Activated B cell treated with CpG ODN at 0.5 μM for 24 hours (primary cell): ENCODE data around the gene AADAC. TPM values are rescaled to one million over a fixed set of nuclear protein-coding genes. Genes with fewer than 3 reads are reported as not detected.

Source experiments
- ATAC-seq: fragments of 200-7000 bp; cut with Tn5 transposase; one replicate; pipeline ENCODE4 v1.10.0; 2021; ENCODE audit warnings: low read depth, mild to moderate bottlenecking, moderate library complexity
- CTCF ChIA-PET: fragments of 350-600 bp; sonication (Branson Sonifier 250); formaldehyde crosslinking; loops from one replicate; lab custom pipeline; 2021; ENCODE audit warnings: antibody characterized with exemption; lab: Charles Lee
- POLR2A ChIA-PET: fragments of 350-600 bp; sonication (Branson Sonifier 250); formaldehyde crosslinking; loops from one replicate; lab custom pipeline; 2021; ENCODE audit warnings: antibody characterized with exemption; lab: Charles Lee
- DNase-seq: peaks from one replicate; pipeline ENCODE4 v3.0.0; 2022
- H3K27ac Mint-ChIP-seq: one replicate; pipeline ENCODE4 v1.8.0; 2020; ENCODE audit warnings: mixed read lengths
- H3K27me3 Mint-ChIP-seq: one replicate; pipeline ENCODE4 v1.8.0; 2021; ENCODE audit warnings: mixed read lengths
- H3K36me3 Mint-ChIP-seq: one replicate; pipeline ENCODE4 v1.8.0; 2021; ENCODE audit warnings: low read depth, mixed read lengths
- H3K4me1 Mint-ChIP-seq: one replicate; pipeline ENCODE4 v1.8.0; 2021; ENCODE audit warnings: mixed read lengths
- H3K4me3 Mint-ChIP-seq: one replicate; pipeline ENCODE4 v1.8.0; 2020; ENCODE audit warnings: mild to moderate bottlenecking, mixed read lengths
- H3K9me3 Mint-ChIP-seq: one replicate; pipeline ENCODE4 v1.8.0; 2020; ENCODE audit warnings: mixed read lengths
- CTCF ChIP-seq: fragments of 200-600 bp; IDR thresholded peaks from one replicate; pipeline ENCODE4 v1.8.0; 2022; ENCODE audit warnings: antibody characterized with exemption, mild to moderate bottlenecking
- intact Hi-C: fragments of 100-400 bp; cut with micrococcal nuclease; formaldehyde crosslinking; loops from one replicate; pipeline ENCODE4 v1.15.1; 2024
- total RNA-seq: library from RNA; stranded (reverse); gene quantifications from 2 replicates; pipeline ENCODE4 v1.2.3, GENCODE V29; 2022

AADAC gene
- total RNA-seq, 1 donor from 2014 or later = not detected

DNA sequence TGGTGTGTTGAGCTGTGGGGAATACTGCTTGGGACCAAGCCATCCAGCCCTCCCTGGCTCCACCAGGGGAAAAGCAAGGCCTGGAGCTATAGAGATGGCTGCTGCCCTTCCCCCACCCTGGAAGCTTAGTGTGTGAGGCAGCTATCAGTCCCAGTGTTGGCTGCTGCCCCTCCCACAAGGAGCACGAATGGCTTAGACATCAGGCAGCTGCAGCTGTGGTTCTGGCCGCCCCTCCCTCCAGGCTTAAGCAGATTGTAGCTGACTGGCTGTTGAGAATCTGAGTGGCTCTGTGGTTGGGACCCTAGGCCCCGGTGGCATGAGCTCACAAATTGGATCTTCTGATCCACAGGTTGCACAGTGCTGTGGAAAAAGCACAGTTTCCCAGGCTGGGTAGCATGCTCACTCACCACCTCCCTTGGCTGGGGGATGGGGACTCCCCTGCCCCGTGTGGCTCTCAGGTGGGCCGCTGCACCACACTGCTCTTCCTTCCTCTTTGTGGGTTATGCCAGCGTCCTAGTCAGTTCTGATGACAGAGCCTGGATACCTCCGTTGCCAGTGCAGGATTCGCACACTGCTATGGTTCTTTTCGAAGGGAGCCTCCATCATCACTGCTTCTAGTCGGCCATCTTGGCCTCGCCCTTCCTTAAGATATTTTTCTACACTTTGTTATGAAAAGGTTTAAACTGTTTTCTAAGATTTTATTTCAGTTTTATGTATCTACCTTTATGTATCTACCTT is 38.3 kb downstream of the AADAC start:
- Mint-ChIP-seq H3K36me3 (no peaks in the 10 kb centered on the region), H3K4me3 (no peak overlapping the region), H3K9me3 (peaks cover 5% of the 10 kb centered on the region), H3K27me3 (peaks cover 7% of the 10 kb centered on the region), H3K27ac (no peak overlapping the region), H3K4me1 (no peaks in the 10 kb centered on the region)
- ATAC-seq (no peak), DNase-seq (no peak)
- CTCF ChIA-PET = no interaction called here
- POLR2A ChIA-PET = no interaction called here
- intact Hi-C loops = no loop called here
- TF ChIP-seq CTCF = no peak

- ChIA-PET POLR2A (no interaction called here), CTCF (no interaction called here)
- Mint-ChIP-seq H3K27me3 (peaks cover 6% of the 10 kb centered on the region), H3K36me3 (no peaks in the 10 kb centered on the region), H3K4me1 (no peaks in the 10 kb centered on the region), H3K9me3 (no peaks in the 10 kb centered on the region), H3K27ac (no peak overlapping the region), H3K4me3 (no peak overlapping the region)
- intact Hi-C loops = no loop called here
- ATAC-seq (no peak), DNase-seq (no peak)
- TF ChIP-seq CTCF = no peak
Observed at GRCh38 chr3:151856118-151856517, 42.2 kb downstream of the AADAC start.

DNA sequence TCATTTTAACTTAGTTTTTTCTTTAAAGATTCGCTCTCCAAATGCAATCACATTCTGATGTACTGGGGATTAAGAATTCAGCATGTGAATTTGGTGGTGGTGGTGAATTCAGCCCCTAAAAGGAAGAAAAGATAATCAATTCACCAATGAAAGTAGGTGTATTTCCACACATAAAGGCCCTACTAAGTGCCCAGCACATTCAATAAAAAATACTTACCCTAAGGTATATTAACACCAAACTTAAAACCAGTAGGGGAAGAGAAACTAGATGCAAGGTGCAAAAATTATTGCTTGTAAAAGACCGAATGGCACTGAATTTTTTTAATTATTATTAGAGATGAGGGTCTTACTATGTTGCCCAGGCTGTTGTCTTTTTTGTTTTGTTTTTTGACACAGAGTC is 42.7 kb downstream of the AADAC start:
- Mint-ChIP-seq H3K4me3 (no peak overlapping the region), H3K9me3 (no peaks in the 10 kb centered on the region), H3K27ac (no peak overlapping the region)

DNA sequence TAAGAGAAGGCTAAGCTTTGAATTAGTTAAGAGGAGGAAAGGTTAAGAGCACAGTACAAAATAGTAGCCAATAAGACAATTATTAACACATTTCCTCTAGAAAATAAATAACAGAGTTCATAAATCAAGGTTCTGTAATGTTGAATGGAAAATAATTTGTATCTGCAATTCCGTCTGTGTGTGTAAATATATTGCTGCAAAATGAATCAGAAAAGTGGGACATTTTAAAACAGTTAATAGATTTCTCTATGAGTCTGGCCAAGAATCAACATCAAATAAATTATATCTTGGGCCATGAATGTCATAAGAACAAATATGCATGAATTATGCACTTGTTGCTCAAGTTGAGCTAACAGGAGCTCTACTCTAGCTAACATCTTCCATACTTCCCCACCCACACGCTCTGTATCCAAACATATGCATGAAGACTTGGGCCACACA is 45.3 kb downstream of the AADAC start:
- H3K4me1 Mint-ChIP-seq = no peaks in the 10 kb centered on the region
- intact Hi-C loops = no loop called here
- H3K27ac Mint-ChIP-seq = no peak overlapping the region
- no peak for TF ChIP-seq CTCF
- H3K36me3 Mint-ChIP-seq = no peaks in the 10 kb centered on the region
- ChIA-PET CTCF (no interaction called here), POLR2A (no interaction called here)
- ATAC-seq = no peak
- H3K9me3 Mint-ChIP-seq = no peaks in the 10 kb centered on the region
- peaks cover 6% of the 10 kb centered on the region for H3K27me3 Mint-ChIP-seq
- H3K4me3 Mint-ChIP-seq = no peak overlapping the region
- DNase-seq = no peak

More for the DNA sequence above, 42.7 kb downstream of the AADAC start:
- no peak for TF ChIP-seq CTCF
- Mint-ChIP-seq H3K27me3 (peaks cover 6% of the 10 kb centered on the region), H3K36me3 (no peaks in the 10 kb centered on the region), H3K4me1 (no peaks in the 10 kb centered on the region)
- ChIA-PET CTCF (no interaction called here), POLR2A (no interaction called here)
- DNase-seq (no peak), ATAC-seq (no peak)
- intact Hi-C loops = no loop called here

DNA sequence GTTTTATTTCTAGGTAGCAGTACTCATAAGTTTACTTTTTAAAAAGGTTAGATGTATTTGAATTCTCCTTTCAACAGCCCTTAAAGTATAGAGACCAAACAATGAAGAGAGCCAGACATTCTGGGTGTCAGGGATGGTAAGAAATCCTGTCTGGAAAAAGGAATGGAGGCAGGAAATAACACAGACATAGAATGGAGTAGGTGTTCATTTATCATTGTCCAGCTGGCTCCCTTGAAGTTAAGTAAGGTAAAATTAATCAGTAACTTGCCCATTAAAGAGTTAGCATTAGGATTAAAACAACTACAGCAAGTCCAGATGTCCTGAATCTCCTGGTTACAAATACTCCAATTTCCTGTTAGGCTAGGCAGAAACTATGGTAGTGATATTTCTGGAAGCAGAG is 46.0 kb downstream of the AADAC start:
- CTCF ChIA-PET = no interaction called here

More for the DNA sequence above, 46.0 kb downstream of the AADAC start:
- ATAC-seq (no peak), DNase-seq (no peak)
- Mint-ChIP-seq H3K4me1 (no peaks in the 10 kb centered on the region), H3K27ac (no peak overlapping the region), H3K4me3 (no peak overlapping the region), H3K36me3 (no peaks in the 10 kb centered on the region), H3K27me3 (peaks cover 2% of the 10 kb centered on the region), H3K9me3 (no peaks in the 10 kb centered on the region)
- POLR2A ChIA-PET = no interaction called here
- intact Hi-C loops = loop anchor here (10.0 kb wide), 1 partner anchor 585 kb away; no protein-coding TSS in a partner anchor
- TF ChIP-seq CTCF = no peak
